IPS-20b (cell line): ENCODE data around the gene CIAO3.

Experiments
- H3K27ac ChIP-seq: one replicate; pipeline ENCODE4 v1.5.1; 2013; ENCODE audit warnings: low read length
- H3K27me3 ChIP-seq: 2 replicates; pipeline ENCODE4 v1.6.1; 2013; ENCODE audit warnings: mild to moderate bottlenecking, low read length, inconsistent platforms; ENCODE audit not compliant: insufficient read depth
- H3K36me3 ChIP-seq: 2 replicates; pipeline ENCODE4 v1.6.1; 2013; ENCODE audit warnings: low read depth, mild to moderate bottlenecking, inconsistent platforms, low read length, moderate library complexity; ENCODE audit not compliant: insufficient read depth
- H3K4me1 ChIP-seq: 2 replicates; pipeline ENCODE4 v1.6.1; 2013; ENCODE audit warnings: mild to moderate bottlenecking, control low read depth, inconsistent platforms, low read length, moderate library complexity; ENCODE audit not compliant: insufficient read depth
- H3K4me3 ChIP-seq: 2 replicates; pipeline ENCODE4 v1.5.1; 2013; ENCODE audit warnings: mild to moderate bottlenecking, low read length, inconsistent platforms
- H3K9ac ChIP-seq: 2 replicates; pipeline ENCODE4 v1.6.1; 2013; ENCODE audit warnings: low read depth, mild to moderate bottlenecking, inconsistent platforms, low read length, moderate library complexity
- H3K9me3 ChIP-seq: 2 replicates; pipeline ENCODE4 v1.6.1; 2013; ENCODE audit warnings: mild to moderate bottlenecking, low read depth, low read length, inconsistent platforms; ENCODE audit not compliant: insufficient read depth

Gene CIAO3

GRCh38 chr16:774086-775001 is 33.5 kb upstream of the CIAO3 start:
- Histone ChIP-seq H3K9me3 (no peaks in the 10 kb centered on the region), H3K4me3 (no peak overlapping the region), H3K36me3 (no peaks in the 10 kb centered on the region), H3K9ac (no peak overlapping the region), H3K27ac (no peak overlapping the region), H3K27me3 (0 out of 2 replicates have a peak, but pooled peaks cover 4% of the 10 kb centered on the region), H3K4me1 (no peaks in the 10 kb centered on the region)

- no peaks in the 10 kb centered on the region for H3K36me3 ChIP-seq
- no peak overlapping the region for H3K4me3 ChIP-seq
- no peaks in the 10 kb centered on the region for H3K4me1 ChIP-seq
- H3K27ac ChIP-seq = no peak overlapping the region
- H3K9me3 ChIP-seq = no peaks in the 10 kb centered on the region
- H3K9ac ChIP-seq = no peak overlapping the region
- no peaks in the 10 kb centered on the region for H3K27me3 ChIP-seq
Observed at GRCh38 chr16:772959-773358, 32.2 kb upstream of the CIAO3 start.

GRCh38 chr16:770411-770810 is 29.6 kb upstream of the CIAO3 start:
- H3K27me3 ChIP-seq = no peaks in the 10 kb centered on the region
- no peaks in the 10 kb centered on the region for H3K4me1 ChIP-seq
- H3K4me3 ChIP-seq = no peak overlapping the region
- H3K36me3 ChIP-seq = no peaks in the 10 kb centered on the region
- no peaks in the 10 kb centered on the region for H3K9me3 ChIP-seq
- no peak overlapping the region for H3K9ac ChIP-seq
- no peak overlapping the region for H3K27ac ChIP-seq

- no peaks in the 10 kb centered on the region for H3K27me3 ChIP-seq
Observed at GRCh38 chr16:769934-770333, 29.1 kb upstream of the CIAO3 start.

GRCh38 chr16:769184-769784 is 28.5 kb upstream of the CIAO3 start:
- Histone ChIP-seq H3K27me3 (no peaks in the 10 kb centered on the region), H3K36me3 (no peaks in the 10 kb centered on the region), H3K4me1 (no peaks in the 10 kb centered on the region), H3K27ac (no peak overlapping the region), H3K9me3 (no peaks in the 10 kb centered on the region), H3K9ac (no peak overlapping the region), H3K4me3 (peak overlapping the region; percentile 38; the same call in 1 of the 2 replicates)

More at GRCh38 chr16:769934-770333, 29.1 kb upstream of the CIAO3 start:
- H3K36me3 ChIP-seq = no peaks in the 10 kb centered on the region
- no peaks in the 10 kb centered on the region for H3K4me1 ChIP-seq
- H3K9me3 ChIP-seq = no peaks in the 10 kb centered on the region
- no peak overlapping the region for H3K27ac ChIP-seq
- H3K9ac ChIP-seq = no peak overlapping the region
- H3K4me3 ChIP-seq = no peak overlapping the region

- H3K9ac ChIP-seq = no peak overlapping the region
- H3K9me3 ChIP-seq = no peaks in the 10 kb centered on the region
- H3K4me1 ChIP-seq = no peaks in the 10 kb centered on the region
- no peak overlapping the region; the same call in 1 of the 2 replicates for H3K4me3 ChIP-seq
- no peaks in the 10 kb centered on the region for H3K36me3 ChIP-seq
- H3K27me3 ChIP-seq = no peaks in the 10 kb centered on the region
- no peak overlapping the region for H3K27ac ChIP-seq
Observed at GRCh38 chr16:768428-768827, 27.6 kb upstream of the CIAO3 start.

- H3K4me3 ChIP-seq = no peak overlapping the region; the same call in 1 of the 2 replicates
- no peaks in the 10 kb centered on the region for H3K4me1 ChIP-seq
- H3K9ac ChIP-seq = no peak overlapping the region
- H3K36me3 ChIP-seq = no peaks in the 10 kb centered on the region
- H3K27ac ChIP-seq = no peak overlapping the region
- H3K9me3 ChIP-seq = no peaks in the 10 kb centered on the region
- H3K27me3 ChIP-seq = no peaks in the 10 kb centered on the region
Observed at GRCh38 chr16:767743-768235, 27.0 kb upstream of the CIAO3 start.

GRCh38 chr16:766820-767640 is 26.2 kb upstream of the CIAO3 start:
- Histone ChIP-seq H3K27ac (no peak overlapping the region), H3K9me3 (no peaks in the 10 kb centered on the region), H3K36me3 (no peaks in the 10 kb centered on the region), H3K4me1 (no peaks in the 10 kb centered on the region), H3K4me3 (no peak overlapping the region), H3K9ac (no peak overlapping the region), H3K27me3 (no peaks in the 10 kb centered on the region)

- H3K27ac ChIP-seq = no peak overlapping the region
- no peak overlapping the region for H3K9ac ChIP-seq
Observed at GRCh38 chr16:766008-766819, 25.4 kb upstream of the CIAO3 start.

GRCh38 chr16:765488-765865 is 24.7 kb upstream of the CIAO3 start:
- Histone ChIP-seq H3K4me1 (no peaks in the 10 kb centered on the region), H3K9ac (no peak overlapping the region)

More at GRCh38 chr16:766008-766819, 25.4 kb upstream of the CIAO3 start:
- Histone ChIP-seq H3K36me3 (no peaks in the 10 kb centered on the region), H3K4me3 (no peak overlapping the region), H3K4me1 (no peaks in the 10 kb centered on the region), H3K27me3 (no peaks in the 10 kb centered on the region), H3K9me3 (no peaks in the 10 kb centered on the region)

More at GRCh38 chr16:765488-765865, 24.7 kb upstream of the CIAO3 start:
- Histone ChIP-seq H3K4me3 (no peak overlapping the region), H3K36me3 (no peaks in the 10 kb centered on the region), H3K9me3 (no peaks in the 10 kb centered on the region), H3K27me3 (no peaks in the 10 kb centered on the region), H3K27ac (no peak overlapping the region)
